Measurements from ENCODE around the gene MED15. TPM values are rescaled to one million over a fixed set of nuclear protein-coding genes. Genes with fewer than 3 reads are reported as not detected.
"Not testable (repeated sequence)": the region's sequence is repeated elsewhere in the genome, so short reads cannot be mapped to it uniquely, and the experiment has no call there.

MED15 gene
- total and polyA plus RNA-seq, 12 donors = 33.8 to 66.8 (median 40.9) TPM

- ATAC-seq (no peak), DNase-seq (no peak)
- TF ChIP-seq, protein P1, sequence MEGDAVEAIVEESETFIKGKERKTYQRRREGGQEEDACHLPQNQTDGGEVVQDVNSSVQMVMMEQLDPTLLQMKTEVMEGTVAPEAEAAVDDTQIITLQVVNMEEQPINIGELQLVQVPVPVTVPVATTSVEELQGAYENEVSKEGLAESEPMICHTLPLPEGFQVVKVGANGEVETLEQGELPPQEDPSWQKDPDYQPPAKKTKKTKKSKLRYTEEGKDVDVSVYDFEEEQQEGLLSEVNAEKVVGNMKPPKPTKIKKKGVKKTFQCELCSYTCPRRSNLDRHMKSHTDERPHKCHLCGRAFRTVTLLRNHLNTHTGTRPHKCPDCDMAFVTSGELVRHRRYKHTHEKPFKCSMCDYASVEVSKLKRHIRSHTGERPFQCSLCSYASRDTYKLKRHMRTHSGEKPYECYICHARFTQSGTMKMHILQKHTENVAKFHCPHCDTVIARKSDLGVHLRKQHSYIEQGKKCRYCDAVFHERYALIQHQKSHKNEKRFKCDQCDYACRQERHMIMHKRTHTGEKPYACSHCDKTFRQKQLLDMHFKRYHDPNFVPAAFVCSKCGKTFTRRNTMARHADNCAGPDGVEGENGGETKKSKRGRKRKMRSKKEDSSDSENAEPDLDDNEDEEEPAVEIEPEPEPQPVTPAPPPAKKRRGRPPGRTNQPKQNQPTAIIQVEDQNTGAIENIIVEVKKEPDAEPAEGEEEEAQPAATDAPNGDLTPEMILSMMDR (IDR thresholded peaks at IDR 0.05) = no peak
- WGBS, 2 donors = 94 to 95% methylated on average over 3 of the region's 3 CpGs
- H3K27ac ChIP-seq = no peak overlapping the region
- H3K4me3 ChIP-seq = no peak overlapping the region
- peaks cover 0 to 39% (median 3%) of the 10 kb centered on the region in 9 donors for H3K36me3 ChIP-seq
- intact Hi-C loops (cut with DNase I) = loop anchor here in 5 of 10 donors (2.0 to 10.0 kb wide), 3 partner anchors 63 to 79 kb away; partner anchors contain the start of gene SCARF2 (in 1 of the 5)
- H3K9me3 ChIP-seq = no peaks in the 10 kb centered on the region
- no peaks in the 10 kb centered on the region for H3K27me3 ChIP-seq
- peaks cover 2 to 28% (median 22%) of the 10 kb centered on the region in 9 donors for H3K4me1 ChIP-seq
Observed at GRCh38 chr22:20497426-20497825, 10.0 kb upstream of the MED15 start.

- TF ChIP-seq, protein P1 (IDR thresholded peaks at IDR 0.05) = no peak
- Histone ChIP-seq H3K9me3 (no peaks in the 10 kb centered on the region), H3K4me1 (peaks cover 0 to 21% (median 16%) of the 10 kb centered on the region in 9 donors), H3K36me3 (peaks cover 0 to 43% (median 3%) of the 10 kb centered on the region in 9 donors), H3K27me3 (no peaks in the 10 kb centered on the region), H3K27ac (no peak overlapping the region), H3K4me3 (no peak overlapping the region)
- DNase-seq (no peak), ATAC-seq (no peak)
- intact Hi-C loops (cut with DNase I) = loop anchor here in 2 of 10 donors (5.0 to 10.0 kb wide), 2 partner anchors 64 to 77 kb away; partner anchors contain the start of gene SCARF2 (in 1 of the 2)
- WGBS, 2 donors = 61 to 63% methylated on average over 3 of the region's 3 CpGs
Observed at GRCh38 chr22:20498913-20499312, 8.5 kb upstream of the MED15 start.

DNA sequence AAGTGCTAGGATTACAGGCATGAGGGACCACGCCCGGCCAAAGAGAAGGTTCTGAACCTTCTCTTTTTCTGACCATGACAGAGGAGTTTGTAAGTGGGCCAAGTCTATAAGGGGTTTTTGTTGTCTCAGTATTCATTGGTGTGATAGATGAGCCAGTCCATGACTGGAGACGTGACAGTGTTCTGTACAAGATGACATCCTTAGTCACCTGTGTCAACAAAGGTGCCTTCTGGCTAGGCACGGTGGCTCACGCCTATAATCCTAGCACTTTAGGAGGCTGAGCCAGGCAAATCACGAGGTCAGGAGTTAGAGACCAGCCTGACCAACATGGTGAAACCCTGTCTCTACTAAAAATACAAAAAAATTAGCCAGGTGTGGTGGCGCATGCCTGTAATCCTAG lies 7.6 kb upstream of the MED15 start:
- WGBS, 2 donors = 96% methylated on average over 7 of the region's 7 CpGs
- Histone ChIP-seq H3K27ac (no peak overlapping the region), H3K9me3 (no peaks in the 10 kb centered on the region), H3K36me3 (peaks cover 0 to 43% (median 3%) of the 10 kb centered on the region in 9 donors), H3K4me1 (peaks cover 0 to 14% (median 10%) of the 10 kb centered on the region in 9 donors), H3K4me3 (no peak overlapping the region), H3K27me3 (no peaks in the 10 kb centered on the region)
- ATAC-seq (no peak), DNase-seq (no peak)
- TF ChIP-seq, protein P1 (IDR thresholded peaks at IDR 0.05) = no peak
- intact Hi-C loops (cut with DNase I) = loop anchor here in 2 of 10 donors (5.0 to 10.0 kb wide), 2 partner anchors 65 to 77 kb away; partner anchors contain the start of gene SCARF2 (in 1 of the 2)

DNA sequence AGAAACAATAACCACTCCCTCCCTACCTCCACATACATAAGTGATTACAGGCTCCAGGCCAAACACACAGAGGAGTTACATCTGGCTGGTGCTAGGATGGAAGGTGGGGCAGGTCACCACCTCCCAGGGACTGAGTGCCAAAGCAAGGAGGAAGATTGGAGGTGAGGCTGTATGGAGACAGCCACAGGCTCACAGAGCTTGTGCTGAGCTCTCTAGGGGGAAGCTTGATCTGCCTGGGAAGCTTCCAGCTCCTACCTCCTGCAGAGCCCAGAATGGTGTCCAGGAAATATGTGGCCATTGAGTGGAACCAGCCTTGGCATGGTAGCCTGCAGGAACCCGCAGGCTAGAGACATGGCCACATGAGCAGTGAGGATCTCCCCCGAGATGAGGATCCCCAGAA lies 3.6 kb upstream of the MED15 start:
- DNase-seq (no peak), ATAC-seq (no peak)
- Histone ChIP-seq H3K4me3 (no peak overlapping the region), H3K4me1 (peaks cover under 1 to 15% (median 9%) of the 10 kb centered on the region in 9 donors), H3K27ac (no peak overlapping the region), H3K36me3 (peaks cover 0 to 40% (median 3%) of the 10 kb centered on the region in 9 donors), H3K27me3 (no peaks in the 10 kb centered on the region), H3K9me3 (no peaks in the 10 kb centered on the region)
- TF ChIP-seq, protein P1 (IDR thresholded peaks at IDR 0.05) = no peak
- 89 to 91% methylated on average over 2 of the region's 2 CpGs for WGBS, 2 donors
- intact Hi-C loops (cut with DNase I) = no loop called here

- H3K27me3 ChIP-seq; H3K4me3 ChIP-seq; ATAC-seq; DNase-seq; H3K27ac ChIP-seq; intact Hi-C loops (cut with DNase I); H3K9me3 ChIP-seq: not testable (repeated sequence)
- H3K4me1 ChIP-seq = peaks cover 6 to 21% (median 14%) of the 10 kb centered on the region in 9 donors
- H3K36me3 ChIP-seq = peaks cover 0 to 34% (median 3%) of the 10 kb centered on the region in 9 donors
- WGBS, 2 donors = 79 to 83% methylated on average over 5 of the region's 5 CpGs
Observed at GRCh38 chr22:20504293-20504922, 3.0 kb upstream of the MED15 start.
